PC-9 (cell line): ENCODE results near the gene FNBP1L. TPM values are rescaled to one million over a fixed set of nuclear protein-coding genes. Genes with fewer than 3 reads are reported as not detected.

ENCODE experiments used
- Bru-seq: library from RNA; stranded (reverse); fragments of 400-500 nt; gene quantifications from one replicate; lab custom pipeline; 2021; lab: Mats Ljungman, UMichigan
- BruChase-seq, 2 experiments: library from RNA; stranded (reverse); fragments of 400-500 nt; gene quantifications; one replicate each; lab custom pipeline; 2021; lab: Mats Ljungman, UMichigan
- BruUV-seq: library from RNA; stranded (reverse); fragments of 400-500 nt; replicated peaks from 2 replicates; lab custom pipeline; 2021; lab: Mats Ljungman, UMichigan
- CTCF ChIA-PET: fragments of 300-600 bp; sonication (Branson Sonifier 250); formaldehyde crosslinking; loops from one replicate; lab custom pipeline; 2022; ENCODE audit warnings: antibody characterized with exemption; lab: Charles Lee
- POLR2A ChIA-PET: fragments of 300-600 bp; sonication (Branson Sonifier 250); formaldehyde crosslinking; loops from one replicate; lab custom pipeline; 2022; ENCODE audit warnings: antibody characterized with exemption; ENCODE audit not compliant: unreplicated experiment; lab: Charles Lee
- DNase-seq, 2 experiments: peaks; one replicate each; pipeline versions ENCODE4 v3.0.0 to v3.0.0-alpha.2; 2015 to 2022; ENCODE audit warnings: mixed read lengths in 1 of 2
- H2AFZ ChIP-seq: fragments of 200-600 bp; sonication (generic); 2 replicates; pipeline ENCODE4 v1.8.1; 2017; ENCODE audit warnings: antibody characterized with exemption
- H3F3A ChIP-seq: fragments of 200-600 bp; sonication (generic); 2 replicates; pipeline ENCODE4 v1.8.1; 2017; ENCODE audit warnings: antibody characterized with exemption, mild to moderate bottlenecking, low read depth; ENCODE audit not compliant: insufficient read depth
- H3K27ac ChIP-seq: fragments of 200-600 bp; sonication (generic); 2 replicates; pipeline ENCODE4 v1.6.1; 2016; ENCODE audit warnings: mixed run types
- H3K27me3 ChIP-seq: fragments of 200-600 bp; sonication (generic); 2 replicates; pipeline ENCODE4 v1.6.1; 2016; ENCODE audit warnings: low read depth, mixed run types; ENCODE audit not compliant: insufficient read depth
- H3K36me3 ChIP-seq: fragments of 200-600 bp; sonication (generic); 2 replicates; pipeline ENCODE4 v1.6.1; 2016; ENCODE audit warnings: low read depth, mixed run types
- H3K4me1 ChIP-seq: fragments of 200-600 bp; sonication (generic); replicated peaks from 2 replicates; pipeline ENCODE4 v1.6.1; 2016; ENCODE audit warnings: mixed run types; ENCODE audit not compliant: insufficient read depth
- H3K4me2 ChIP-seq: fragments of 200-600 bp; sonication (generic); 2 replicates; pipeline ENCODE4 v1.6.1; 2017; ENCODE audit warnings: mixed run types
- H3K4me3 ChIP-seq: fragments of 200-600 bp; sonication (generic); 2 replicates; pipeline ENCODE4 v1.6.1; 2016; ENCODE audit warnings: mixed run types
- H3K79me2 ChIP-seq: fragments of 200-600 bp; sonication (generic); 2 replicates; pipeline ENCODE4 v1.6.1; 2017; ENCODE audit warnings: low read depth, mixed run types
- H3K9me2 ChIP-seq: fragments of 200-600 bp; sonication (generic); 2 replicates; pipeline ENCODE4 v1.8.1; 2017; ENCODE audit warnings: mild to moderate bottlenecking; ENCODE audit not compliant: insufficient read depth
- H3K9me3 ChIP-seq: fragments of 200-600 bp; sonication (generic); 2 replicates; pipeline ENCODE4 v1.8.1; 2016; ENCODE audit warnings: low read depth; ENCODE audit not compliant: insufficient read depth
- H4K20me1 ChIP-seq: fragments of 200-600 bp; sonication (generic); 2 replicates; pipeline ENCODE4 v1.8.1; 2017; ENCODE audit not compliant: insufficient read depth
- EZH2 ChIP-seq: fragments of 200-600 bp; sonication (generic); IDR thresholded peaks from 2 replicates; pipeline ENCODE4 v1.8.0; 2017; ENCODE audit warnings: antibody characterized with exemption, low read depth
- intact Hi-C: fragments of 100-400 bp; cut with micrococcal nuclease; formaldehyde crosslinking; loops from one replicate; pipeline ENCODE4 v1.10.0; 2022; ENCODE audit not compliant: unreplicated experiment
- long read RNA-seq: library from polyadenylated mRNA; stranded (forward); transcript quantifications from one replicate; pipeline ENCODE4 v2.0.0, GENCODE V29; 2022
- total RNA-seq: library from RNA; stranded (reverse); gene quantifications from 2 replicates; pipeline ENCODE4 v1.2.3, GENCODE V29; 2021
- TF ChIP-seq, protein P1 (sequence below): fragments of 200-600 bp; sonication (generic); conservative IDR thresholded peaks from 2 replicates; pipeline ENCODE4 v1.6.1; 2017; ENCODE audit warnings: mixed run types, antibody characterized with exemption, mild to moderate bottlenecking, moderate library complexity

Gene FNBP1L
- total RNA-seq (34.1 and 34.3 TPM in 2 replicates), Bru-seq, nascent RNA (percentile 89 among the genes with signal in this experiment), BruChase-seq, experiment 1, labeled RNA remaining after a 2-hour chase (percentile 93 among the genes with signal in this experiment), BruChase-seq, experiment 2, labeled RNA remaining after a 6-hour chase (percentile 84 among the genes with signal in this experiment)
- long read RNA-seq, full-length matches to known transcripts: 6 of 14 reads
- long read RNA-seq, partial matches to known transcripts: 6 of 14 reads
- long read RNA-seq, other reads (novel, unspliced or antisense): 2 of 14 reads

- intact Hi-C loops: loop anchor here (1.0 to 10.0 kb wide), 8 partner anchors 100 to 577 kb away; partner anchors contain the start of genes BCAR3 and DR1
- peaks cover 15% of the 10 kb centered on the region; the same call in 1 of the 2 replicates for H4K20me1 ChIP-seq
- BruUV-seq: no TSS peak
- peaks cover 49% of the 10 kb centered on the region for H3F3A ChIP-seq
- peaks cover 28% of the 10 kb centered on the region for H3K4me1 ChIP-seq
- peak; percentile 76 to 86 for DNase-seq
- no peaks in the 10 kb centered on the region for H3K9me3 ChIP-seq
- peak within 1 kb of the TSS; percentile 44 for H3K27ac ChIP-seq
- no peak for TF ChIP-seq EZH2
- TF ChIP-seq, protein P1, sequence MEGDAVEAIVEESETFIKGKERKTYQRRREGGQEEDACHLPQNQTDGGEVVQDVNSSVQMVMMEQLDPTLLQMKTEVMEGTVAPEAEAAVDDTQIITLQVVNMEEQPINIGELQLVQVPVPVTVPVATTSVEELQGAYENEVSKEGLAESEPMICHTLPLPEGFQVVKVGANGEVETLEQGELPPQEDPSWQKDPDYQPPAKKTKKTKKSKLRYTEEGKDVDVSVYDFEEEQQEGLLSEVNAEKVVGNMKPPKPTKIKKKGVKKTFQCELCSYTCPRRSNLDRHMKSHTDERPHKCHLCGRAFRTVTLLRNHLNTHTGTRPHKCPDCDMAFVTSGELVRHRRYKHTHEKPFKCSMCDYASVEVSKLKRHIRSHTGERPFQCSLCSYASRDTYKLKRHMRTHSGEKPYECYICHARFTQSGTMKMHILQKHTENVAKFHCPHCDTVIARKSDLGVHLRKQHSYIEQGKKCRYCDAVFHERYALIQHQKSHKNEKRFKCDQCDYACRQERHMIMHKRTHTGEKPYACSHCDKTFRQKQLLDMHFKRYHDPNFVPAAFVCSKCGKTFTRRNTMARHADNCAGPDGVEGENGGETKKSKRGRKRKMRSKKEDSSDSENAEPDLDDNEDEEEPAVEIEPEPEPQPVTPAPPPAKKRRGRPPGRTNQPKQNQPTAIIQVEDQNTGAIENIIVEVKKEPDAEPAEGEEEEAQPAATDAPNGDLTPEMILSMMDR: no peak
- H3K4me2 ChIP-seq: peak within 1 kb of the TSS; percentile 92
- no peaks in the 10 kb centered on the region for H3K27me3 ChIP-seq
- CTCF ChIA-PET: interaction anchor here (0.6 to 1.0 kb wide), 3 partner anchors 143 to 435 kb away, joined by 4 to 9 read pairs (median 5); no protein-coding TSS in a partner anchor
- no peaks in the 10 kb centered on the region for H3K36me3 ChIP-seq
- H3K4me3 ChIP-seq: peak within 1 kb of the TSS; percentile 90
- peaks cover 46% of the 10 kb centered on the region for H3K79me2 ChIP-seq
- POLR2A ChIA-PET: interaction anchor here (0.7 kb wide), 2 partner anchors 169 to 396 kb away, joined by 3 to 6 read pairs; no protein-coding TSS in a partner anchor
- H2AFZ ChIP-seq: peak within 1 kb of the TSS; percentile 100
- no peaks in the 10 kb centered on the region for H3K9me2 ChIP-seq
Observed at GRCh38 chr1:93447481-93448291, at the start of gene FNBP1L. FNBP1L (plus strand) TSS chr1:93448118; CDS start chr1:93448282, 164 bp downstream.

- TF ChIP-seq, protein P1: no peak
- TF ChIP-seq EZH2: no peak
- Histone ChIP-seq H3F3A (peaks cover 4% of the 10 kb centered on the region; the same call in 1 of the 2 replicates), H3K4me2 (no peak overlapping the region; the same call in 1 of the 2 replicates), H3K36me3 (no peaks in the 10 kb centered on the region), H3K4me3 (no peak overlapping the region), H4K20me1 (no peaks in the 10 kb centered on the region), H3K9me2 (no peaks in the 10 kb centered on the region), H2AFZ (no peak overlapping the region), H3K4me1 (peaks cover 14% of the 10 kb centered on the region), H3K27ac (no peak overlapping the region), H3K9me3 (no peaks in the 10 kb centered on the region; the same call in 1 of the 2 replicates), H3K79me2 (no peaks in the 10 kb centered on the region), H3K27me3 (no peaks in the 10 kb centered on the region)
- DNase-seq: peak in 1 of 2 experiments; percentile 68
- intact Hi-C loops: no loop called here
- BruUV-seq: no TSS peak
- POLR2A ChIA-PET: no interaction called here
- CTCF ChIA-PET: no interaction called here
Observed at GRCh38 chr1:93399781-93400180, 48.1 kb upstream of the FNBP1L start.

GRCh38 chr1:93408203-93408602 lies 39.7 kb upstream of the FNBP1L start:
- H3K4me3 ChIP-seq: no peak overlapping the region
- H3K9me3 ChIP-seq: peaks cover 12% of the 10 kb centered on the region
- H3K9me2 ChIP-seq: no peaks in the 10 kb centered on the region
- H3F3A ChIP-seq: no peaks in the 10 kb centered on the region
- ChIA-PET CTCF (no interaction called here), POLR2A (no interaction called here)
- no peaks in the 10 kb centered on the region for H3K36me3 ChIP-seq
- H4K20me1 ChIP-seq: no peaks in the 10 kb centered on the region
- H3K4me2 ChIP-seq: no peak overlapping the region
- no peak overlapping the region for H3K27ac ChIP-seq
- DNase-seq: no peak
- TF ChIP-seq, protein P1: no peak
- TF ChIP-seq EZH2: no peak
- H2AFZ ChIP-seq: no peak overlapping the region
- intact Hi-C loops: no loop called here
- BruUV-seq: no TSS peak
- H3K4me1 ChIP-seq: no peaks in the 10 kb centered on the region
- H3K79me2 ChIP-seq: no peaks in the 10 kb centered on the region
- no peaks in the 10 kb centered on the region for H3K27me3 ChIP-seq
